ENCODE measurements around the gene PARK7. TPM values are rescaled to one million over a fixed set of nuclear protein-coding genes. Genes with fewer than 3 reads are reported as not detected.
A peak's percentile ranks its signal among the peaks of the same experiment; 100 is the strongest.
"Not testable (repeated sequence)": the region's sequence is repeated elsewhere in the genome, so short reads cannot be mapped to it uniquely, and the experiment has no call there.

PARK7 gene
- total RNA-seq, 1 experiment from 2014 or later: 456 TPM

DNA sequence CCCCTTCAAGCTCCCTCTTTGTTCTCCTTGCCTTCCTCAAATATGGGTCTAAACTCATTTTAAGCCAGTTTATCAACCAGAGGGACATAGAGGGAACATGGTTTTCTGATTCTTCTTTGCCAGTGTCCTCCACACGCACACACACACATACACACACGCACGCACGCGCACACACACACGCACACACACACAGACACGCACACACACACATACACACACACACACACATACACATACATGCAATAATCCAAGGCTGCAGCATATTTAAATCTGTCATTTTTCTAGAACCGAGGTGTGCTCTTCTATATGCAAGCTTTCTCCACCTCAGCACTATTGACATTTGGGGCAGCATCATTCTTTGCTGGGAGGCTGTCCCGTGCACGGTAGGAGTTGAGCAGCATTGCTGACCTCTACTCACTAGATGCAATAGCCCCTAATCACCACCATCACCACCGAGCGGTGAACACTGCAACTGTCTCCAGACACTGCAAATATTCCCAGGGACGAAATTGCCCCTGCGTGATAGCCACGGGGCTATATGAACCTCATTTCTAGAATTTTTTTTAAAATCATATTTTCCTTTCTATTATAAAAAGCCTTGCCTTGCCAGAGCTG lies 28.9 kb upstream of the PARK7 start:
- 0 out of 2 replicates have a peak, but pooled peaks cover 4% of the 10 kb centered on the region for H3K27me3 ChIP-seq
- H3K4me1 ChIP-seq: no peaks in the 10 kb centered on the region
- no peak overlapping the region for H3K4me3 ChIP-seq
- H3K27ac ChIP-seq: no peak overlapping the region
- no peaks in the 10 kb centered on the region for H3K36me3 ChIP-seq
- no peak for DNase-seq
- no peaks in the 10 kb centered on the region for H3K9me3 ChIP-seq (replicated peaks)

DNA sequence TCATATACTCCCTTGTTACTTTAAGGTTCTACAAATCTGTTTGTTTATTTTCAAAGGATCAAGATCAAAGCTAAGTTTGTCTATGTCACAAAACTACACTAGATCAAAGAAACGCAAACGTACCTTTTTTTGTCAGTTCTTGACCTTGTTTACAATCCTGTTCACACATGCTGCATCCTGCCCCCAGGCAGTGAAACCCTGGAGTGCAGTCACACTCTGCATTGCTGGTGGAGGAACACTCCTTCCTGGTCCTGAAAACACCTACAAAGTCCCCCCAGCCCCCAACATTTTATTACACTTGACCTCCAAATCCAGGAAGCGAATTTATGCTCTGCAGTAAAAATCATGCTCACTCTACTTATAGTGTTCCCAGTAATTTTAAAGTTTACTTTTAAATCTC lies 23.4 kb upstream of the PARK7 start:
- Histone ChIP-seq H3K27me3 (0 out of 2 replicates have a peak, but pooled peaks cover 4% of the 10 kb centered on the region), H3K9me3 (replicated peaks) (no peaks in the 10 kb centered on the region), H3K4me1 (peaks cover 14% of the 10 kb centered on the region), H3K36me3 (no peaks in the 10 kb centered on the region), H3K27ac (no peak overlapping the region), H3K4me3 (no peak overlapping the region)
- DNase-seq: no peak

DNA sequence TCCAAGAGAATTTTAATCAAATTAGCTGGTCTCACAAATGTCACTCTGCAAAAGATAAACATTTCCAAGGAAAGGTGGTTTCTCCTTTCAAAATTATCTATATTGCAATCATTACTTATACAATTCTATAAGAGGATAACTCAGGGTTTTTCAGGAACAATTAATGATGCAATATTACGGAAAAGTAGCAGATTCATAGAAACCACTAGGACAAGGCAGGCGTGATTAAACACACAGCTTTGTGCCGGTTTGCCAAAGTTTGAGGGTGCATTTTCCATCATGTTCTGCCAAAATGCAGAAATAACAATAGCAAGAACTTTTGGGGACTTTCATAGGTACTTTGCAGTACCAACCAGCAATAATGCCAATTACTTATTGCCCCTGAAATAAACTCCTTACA lies 21.5 kb upstream of the PARK7 start:
- H3K27ac ChIP-seq: no peak overlapping the region
- peaks cover 14% of the 10 kb centered on the region for H3K4me1 ChIP-seq
- 0 out of 2 replicates have a peak, but pooled peaks cover 4% of the 10 kb centered on the region for H3K27me3 ChIP-seq
- no peak for DNase-seq
- H3K9me3 ChIP-seq (replicated peaks): no peaks in the 10 kb centered on the region
- no peak overlapping the region for H3K4me3 ChIP-seq
- no peaks in the 10 kb centered on the region for H3K36me3 ChIP-seq

DNA sequence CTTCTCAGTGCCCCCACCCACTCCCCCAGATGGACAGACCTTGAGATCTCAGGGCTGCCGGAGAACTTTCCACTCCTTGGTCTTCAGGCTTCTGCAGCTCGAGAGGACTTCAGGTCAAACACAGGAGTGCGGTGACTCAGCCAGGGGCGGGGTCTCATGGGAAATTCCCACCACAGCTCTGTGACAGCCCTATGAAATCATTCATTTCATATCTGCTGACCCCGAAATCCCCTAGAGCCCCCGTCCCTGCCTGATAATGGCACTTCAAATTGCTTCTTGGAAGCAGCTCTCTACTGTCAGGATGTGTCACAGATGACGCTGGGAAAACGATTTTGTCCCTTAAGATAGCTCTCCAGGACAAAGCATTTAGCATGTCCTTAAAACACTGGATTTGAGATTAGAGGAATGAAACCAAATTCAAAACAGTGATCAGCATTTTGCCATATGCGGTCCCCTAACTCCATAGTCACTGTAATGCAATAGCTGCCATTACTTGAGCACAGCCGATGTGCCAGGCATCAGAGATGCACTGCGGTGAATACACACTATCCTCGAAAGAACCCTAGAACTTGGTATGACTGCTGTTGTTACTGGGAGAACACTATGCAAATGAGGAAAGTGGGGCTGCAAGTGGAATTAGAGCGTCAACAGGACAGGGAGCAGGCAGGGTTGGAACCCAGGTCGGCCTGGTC lies 20.6 kb upstream of the PARK7 start, which contains the start of gene TNFRSF9:
Gene TNFRSF9 (minus strand): TSS at position 95 of the 692 bp plus-strand sequence. CDS start 845 bp downstream, outside the sequence.
- H3K4me1 ChIP-seq: peaks cover 14% of the 10 kb centered on the region
- peak; percentile 24 to 39 for DNase-seq
- no peak within 1 kb of the TSS for H3K27ac ChIP-seq

DNA sequence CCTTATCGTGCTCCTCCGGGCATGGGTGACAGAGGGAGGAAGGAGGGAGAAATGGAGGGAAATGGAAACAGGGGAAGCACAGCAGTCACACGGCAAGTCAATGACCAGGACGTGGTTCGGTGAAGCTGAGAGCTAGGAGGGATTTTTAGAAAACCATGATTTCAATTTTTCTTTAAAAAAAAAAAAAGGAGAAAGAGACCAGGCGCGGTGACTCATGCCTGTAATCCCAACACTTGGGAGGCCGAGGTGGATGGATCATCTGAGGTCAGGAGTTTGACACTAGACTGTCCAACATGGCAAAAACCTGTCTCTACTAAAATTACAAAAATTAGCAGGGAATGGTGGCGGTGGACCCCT lies 20.1 kb upstream of the PARK7 start:
- Histone ChIP-seq H3K4me1 (peaks cover 14% of the 10 kb centered on the region), H3K27ac (no peak overlapping the region), H3K27me3 (0 out of 2 replicates have a peak, but pooled peaks cover 4% of the 10 kb centered on the region), H3K9me3 (replicated peaks) (no peaks in the 10 kb centered on the region), H3K36me3 (no peaks in the 10 kb centered on the region), H3K4me3 (no peak overlapping the region)
- DNase-seq: peak in 1 of 2 experiments; percentile 17

More for the DNA sequence above, 20.6 kb upstream of the PARK7 start, which contains the start of gene TNFRSF9:
- 0 out of 2 replicates have a peak, but pooled peaks cover 4% of the 10 kb centered on the region for H3K27me3 ChIP-seq
- no peaks in the 10 kb centered on the region for H3K36me3 ChIP-seq
- H3K4me3 ChIP-seq: no peak within 1 kb of the TSS
- H3K9me3 ChIP-seq (replicated peaks): no peaks in the 10 kb centered on the region

DNA sequence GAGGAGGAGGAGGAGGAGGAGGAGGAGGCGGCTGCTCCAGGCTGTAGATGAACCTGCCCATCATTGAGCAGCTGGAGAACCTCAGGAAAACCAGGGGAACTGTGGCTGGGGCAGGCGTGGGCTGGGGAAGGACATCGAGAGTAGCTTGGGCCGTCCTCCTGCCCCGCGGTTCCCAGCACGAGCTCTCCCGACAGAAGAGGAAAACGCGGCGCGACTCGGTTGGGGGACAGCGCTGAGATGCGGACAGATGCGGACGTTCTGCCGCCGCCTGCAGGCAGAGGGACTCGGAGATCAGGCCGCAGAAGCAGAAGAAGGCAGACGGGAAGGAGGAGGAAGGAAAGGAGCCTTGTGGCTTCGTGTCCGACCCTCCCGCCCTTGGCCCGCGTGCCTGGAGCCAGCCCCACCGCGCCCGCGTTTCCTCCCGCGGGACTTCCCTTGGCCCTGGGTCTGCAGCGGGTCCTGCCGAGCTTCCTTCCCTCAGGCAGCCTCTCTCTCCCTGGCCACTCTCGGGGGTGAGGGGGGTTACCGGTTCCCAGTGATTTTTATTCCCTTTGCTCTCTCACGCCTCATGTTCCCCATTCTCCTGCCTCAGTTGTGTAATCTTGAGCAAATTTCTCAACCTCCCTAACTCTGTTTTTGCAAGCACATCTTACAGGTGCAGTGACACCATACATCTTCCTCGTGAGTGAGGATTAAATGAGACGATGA lies 19.1 kb upstream of the PARK7 start:
- DNase-seq: no peak
- Histone ChIP-seq H3K27ac (no peak overlapping the region), H3K27me3 (0 out of 2 replicates have a peak, but pooled peaks cover 2% of the 10 kb centered on the region), H3K4me1 (peaks cover 14% of the 10 kb centered on the region), H3K9me3 (replicated peaks) (no peaks in the 10 kb centered on the region), H3K36me3 (no peaks in the 10 kb centered on the region), H3K4me3 (no peak overlapping the region)

DNA sequence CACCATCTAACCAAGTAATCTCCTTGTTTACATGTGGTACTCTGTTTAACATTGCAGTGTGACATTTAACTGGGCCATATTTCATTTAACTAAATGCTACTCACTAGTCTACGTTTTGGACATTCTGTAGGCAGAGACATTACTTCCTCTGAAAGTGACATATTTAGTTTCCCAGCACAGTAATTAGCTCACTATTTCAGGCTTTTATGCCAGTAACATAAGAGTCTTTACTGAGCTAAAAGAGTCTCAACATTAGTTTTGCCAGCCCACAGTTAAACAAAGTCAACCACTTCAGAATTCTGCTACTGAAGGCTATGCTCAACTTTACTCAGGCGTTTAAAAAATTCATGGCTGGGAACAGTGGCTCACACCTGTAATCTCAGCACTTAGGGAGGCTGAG lies 18.3 kb upstream of the PARK7 start:
- no peak overlapping the region for H3K4me3 ChIP-seq
- H3K4me1 ChIP-seq: peaks cover 14% of the 10 kb centered on the region
- H3K27ac ChIP-seq: no peak overlapping the region
- no peak for DNase-seq
- H3K36me3 ChIP-seq: no peaks in the 10 kb centered on the region
- no peaks in the 10 kb centered on the region for H3K9me3 ChIP-seq (replicated peaks)
- no peaks in the 10 kb centered on the region for H3K27me3 ChIP-seq

DNA sequence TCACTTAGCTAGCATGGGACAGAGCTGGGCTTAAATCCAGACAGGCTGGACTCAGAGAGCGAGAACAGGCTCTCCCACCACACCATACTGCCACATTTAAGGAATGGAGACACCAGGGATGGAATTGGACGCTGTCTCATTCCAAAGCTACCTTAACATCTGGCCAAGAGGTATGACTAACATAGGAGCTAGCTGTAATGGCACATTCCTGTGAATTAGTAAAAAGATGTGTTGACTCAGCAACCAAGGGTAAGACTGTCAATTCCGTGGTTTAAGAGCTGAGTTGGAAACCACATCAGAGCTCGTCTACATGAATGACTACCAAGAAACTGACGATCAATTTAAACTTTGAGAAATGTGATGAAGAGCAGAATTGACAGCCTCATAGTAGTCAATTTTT lies 12.6 kb upstream of the PARK7 start:
- no peaks in the 10 kb centered on the region for H3K36me3 ChIP-seq
- H3K27me3 ChIP-seq: peaks cover 4% of the 10 kb centered on the region; the same call in 1 of the 2 replicates
- DNase-seq: no peak
- H3K27ac ChIP-seq: no peak overlapping the region
- H3K4me3 ChIP-seq: no peak overlapping the region
- H3K4me1 ChIP-seq: no peaks in the 10 kb centered on the region
- peaks cover 3% of the 10 kb centered on the region; the same call in 1 of the 2 replicates for H3K9me3 ChIP-seq (replicated peaks)

DNA sequence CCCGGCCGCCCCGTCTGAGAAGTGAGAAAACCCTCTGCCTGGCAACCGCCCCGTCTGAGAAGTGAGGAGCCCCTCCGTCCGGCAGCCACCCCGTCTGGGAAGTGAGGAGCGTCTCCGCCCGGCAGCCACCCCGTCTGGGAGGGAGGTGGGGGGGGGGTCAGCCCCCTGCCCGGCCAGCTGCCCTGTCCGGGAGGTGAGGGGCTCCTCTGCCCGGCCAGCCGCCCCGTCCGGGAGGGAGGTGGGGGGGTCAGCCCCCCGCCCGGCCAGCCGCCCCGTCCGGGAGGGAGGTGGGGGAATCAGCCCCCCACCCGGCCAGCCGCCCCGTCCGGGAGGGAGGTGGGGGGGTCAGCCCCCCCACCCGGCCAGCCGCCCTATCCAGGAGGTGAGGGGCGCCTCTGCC lies 8.7 kb upstream of the PARK7 start:
- H3K36me3 ChIP-seq; H3K27me3 ChIP-seq; H3K9me3 ChIP-seq (replicated peaks); H3K4me1 ChIP-seq; DNase-seq; H3K4me3 ChIP-seq; H3K27ac ChIP-seq: not testable (repeated sequence)

DNA sequence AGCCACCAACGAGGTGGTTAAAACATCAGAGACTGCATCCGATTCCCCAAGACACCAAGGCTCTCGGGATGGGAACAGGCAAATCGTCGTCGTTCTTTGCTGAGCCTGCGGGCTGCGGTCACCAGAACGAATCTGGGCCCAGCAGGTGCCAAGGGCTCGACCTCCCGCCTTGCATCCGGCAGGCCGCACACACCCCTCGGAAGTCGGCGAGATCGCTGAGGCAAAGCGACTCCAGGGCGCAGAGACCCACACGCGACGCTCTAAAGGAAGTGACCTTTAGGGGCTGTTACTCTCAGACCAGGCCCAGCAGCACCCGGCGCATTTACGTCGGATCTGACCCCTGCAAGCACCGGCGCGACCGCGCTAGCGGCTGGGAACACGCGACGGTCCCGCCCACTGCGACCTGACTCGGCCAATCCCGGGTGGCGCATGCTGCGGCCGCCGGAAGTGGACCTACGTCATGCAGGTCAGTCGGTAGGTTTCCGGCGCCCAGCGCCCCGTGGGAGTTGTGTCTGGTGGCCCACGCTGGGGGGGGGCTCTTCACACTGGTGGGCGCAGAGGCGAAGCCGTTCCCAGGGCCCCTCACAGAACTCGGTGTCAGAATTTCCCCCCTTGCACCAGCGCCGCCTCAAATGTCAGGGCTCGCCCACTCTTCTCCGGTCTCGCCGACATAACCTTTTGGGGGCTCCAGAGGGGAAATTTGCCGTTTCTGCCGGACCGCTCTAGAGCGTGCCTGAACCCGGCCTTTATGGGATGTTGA lies 7.5 kb upstream of the PARK7 start:
- Histone ChIP-seq H3K27me3 (peaks cover 7% of the 10 kb centered on the region; the same call in 1 of the 2 replicates), H3K9me3 (replicated peaks) (peaks cover 3% of the 10 kb centered on the region; the same call in 1 of the 2 replicates), H3K4me3 (no peak overlapping the region), H3K27ac (no peak overlapping the region), H3K36me3 (no peaks in the 10 kb centered on the region), H3K4me1 (no peaks in the 10 kb centered on the region)
- DNase-seq: no peak

DNA sequence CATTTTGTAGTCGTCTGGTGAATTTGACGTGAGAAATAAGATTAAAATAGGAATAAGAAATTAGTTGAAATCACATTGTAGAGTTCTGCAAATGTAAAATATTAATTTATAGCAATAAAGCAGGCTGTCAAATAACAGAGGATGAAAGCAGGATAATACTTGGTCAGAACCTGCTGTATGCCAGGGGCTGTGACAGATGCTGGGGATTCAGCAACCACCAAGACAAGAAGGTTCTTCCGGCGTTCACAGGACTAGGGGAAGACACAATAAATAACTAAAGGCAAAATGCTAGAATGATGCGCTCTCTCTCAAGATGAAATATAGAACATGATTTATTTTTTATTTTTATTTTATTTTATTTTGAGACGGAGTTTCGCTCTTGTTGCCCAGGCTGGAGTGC lies 6.8 kb upstream of the PARK7 start:
- 0 out of 2 replicates have a peak, but pooled peaks cover 4% of the 10 kb centered on the region for H3K27me3 ChIP-seq
- no peak for DNase-seq
- H3K9me3 ChIP-seq (replicated peaks): peaks cover 3% of the 10 kb centered on the region; the same call in 1 of the 2 replicates
- H3K4me1 ChIP-seq: no peaks in the 10 kb centered on the region
- no peak overlapping the region for H3K27ac ChIP-seq
- H3K4me3 ChIP-seq: no peak overlapping the region
- H3K36me3 ChIP-seq: no peaks in the 10 kb centered on the region

DNA sequence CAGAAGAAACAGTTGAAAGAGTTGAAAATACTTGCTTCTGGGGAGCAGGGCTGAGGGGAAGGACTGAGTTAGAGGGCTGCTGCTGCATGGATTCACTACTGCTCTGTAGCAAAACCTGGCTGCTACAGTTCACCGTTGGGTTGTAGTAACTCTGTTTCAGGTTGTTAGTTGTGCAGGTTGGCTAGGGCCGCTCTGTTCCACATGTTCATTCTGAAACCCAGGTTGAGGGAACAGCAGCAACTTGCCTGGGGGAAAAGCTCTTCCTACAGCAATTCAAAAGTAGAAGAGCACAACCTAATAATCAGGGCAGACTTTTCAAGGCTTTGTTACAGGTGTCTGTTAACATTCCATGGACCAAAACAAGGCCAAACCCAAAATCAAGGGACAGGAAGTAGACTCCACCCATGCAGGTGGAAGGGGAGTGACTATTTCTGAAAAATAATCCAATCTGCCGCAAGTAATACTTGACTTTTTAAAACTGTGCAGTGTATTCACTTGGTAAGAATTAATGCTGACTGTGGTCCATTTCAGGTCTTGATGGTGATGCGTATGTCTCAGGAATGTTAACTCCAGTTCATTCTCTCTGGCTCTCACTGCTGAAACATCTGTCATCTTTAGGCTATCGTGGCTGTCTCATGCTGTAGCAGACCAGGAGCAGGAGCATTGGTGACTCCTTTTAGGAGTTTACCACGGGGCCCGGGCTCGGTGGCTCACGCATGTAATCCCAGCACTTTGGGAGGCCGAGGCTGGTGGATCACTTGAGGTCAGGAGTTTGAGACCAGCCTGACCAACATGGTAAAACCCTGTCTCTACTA lies 5.1 kb upstream of the PARK7 start:
- no peaks in the 10 kb centered on the region for H3K4me1 ChIP-seq
- 0 out of 2 replicates have a peak, but pooled peaks cover 4% of the 10 kb centered on the region for H3K27me3 ChIP-seq
- H3K4me3 ChIP-seq: no peak overlapping the region
- no peaks in the 10 kb centered on the region; the same call in 1 of the 2 replicates for H3K9me3 ChIP-seq (replicated peaks)
- no peak overlapping the region for H3K27ac ChIP-seq
- DNase-seq: peak; percentile 35 to 49
- H3K36me3 ChIP-seq: no peaks in the 10 kb centered on the region

DNA sequence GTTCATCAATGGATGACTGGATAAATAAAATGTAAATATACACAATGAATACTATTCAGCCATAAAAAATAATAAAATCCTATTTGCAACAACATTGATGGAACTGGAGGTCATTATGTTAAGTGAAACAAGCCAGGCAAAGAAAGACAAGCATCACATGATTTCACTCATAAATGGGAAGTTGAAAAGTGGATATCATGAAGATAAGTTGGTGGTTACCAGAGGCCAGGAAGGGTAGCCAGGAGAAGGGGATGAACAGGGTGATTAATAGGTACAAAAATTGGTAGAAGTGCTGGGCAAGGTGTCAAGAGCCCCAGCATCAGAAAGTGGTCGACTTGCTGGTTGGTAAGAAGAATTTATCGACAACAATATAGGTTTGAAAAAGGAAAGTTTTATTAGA lies 1.3 kb upstream of the PARK7 start:
- Histone ChIP-seq H3K27me3 (0 out of 2 replicates have a peak, but pooled peaks cover 4% of the 10 kb centered on the region), H3K4me1 (no peaks in the 10 kb centered on the region), H3K9me3 (replicated peaks) (no peaks in the 10 kb centered on the region), H3K36me3 (peaks cover 21% of the 10 kb centered on the region), H3K4me3 (no peak overlapping the region), H3K27ac (no peak overlapping the region)
- DNase-seq: no peak

DNA sequence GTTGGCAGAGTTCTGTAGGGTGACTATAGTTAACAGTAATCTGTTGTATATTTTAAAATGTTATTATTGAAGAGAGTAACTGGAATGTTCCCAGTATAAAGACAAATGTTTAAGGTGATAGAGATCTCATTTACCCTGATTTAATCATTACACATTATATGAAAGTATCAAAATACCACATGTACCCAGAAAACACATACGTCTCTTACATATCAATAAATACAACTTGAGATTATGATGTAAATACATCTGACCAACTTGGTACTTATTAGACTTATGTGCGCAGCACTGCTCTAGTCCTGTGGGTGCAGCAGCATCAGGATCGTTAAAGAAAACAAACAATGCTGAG lies 670 bp upstream of the PARK7 start:
- Histone ChIP-seq H3K4me1 (no peaks in the 10 kb centered on the region), H3K27me3 (no peaks in the 10 kb centered on the region), H3K9me3 (replicated peaks) (no peaks in the 10 kb centered on the region), H3K27ac (peak overlapping the region; percentile 62), H3K36me3 (peaks cover 28% of the 10 kb centered on the region), H3K4me3 (peak overlapping the region; percentile 70)
- DNase-seq: no peak
